Common myeloid progenitor, CD34-positive (primary cell): ENCODE measurements around the gene RACK1.
"Not testable (repeated sequence)": the region's sequence is repeated elsewhere in the genome, so short reads cannot be mapped to it uniquely, and the experiment has no call there.

Experiments
- CTCF ChIA-PET: fragments of 350-600 bp; sonication (Branson Sonifier 250); formaldehyde crosslinking; loops from one replicate; lab custom pipeline; 2021; ENCODE audit warnings: antibody characterized with exemption; lab: Charles Lee
- POLR2A ChIA-PET: fragments of 350-600 bp; sonication (Branson Sonifier 250); formaldehyde crosslinking; loops from one replicate; lab custom pipeline; 2021; ENCODE audit warnings: antibody characterized with exemption; lab: Charles Lee
- DNase-seq, 3 donors: peaks; one replicate each; pipeline versions ENCODE4 v3.0.0 to v3.0.0-alpha.2; 2013
- H3K27ac ChIP-seq, 2 experiments: 1 replicate in 1 of 2; 2 replicates in 1 of 2; pipeline ENCODE4 v1.7.0; 2013; ENCODE audit warnings: inconsistent platforms in 2 of 2, low read length in 2 of 2, mild to moderate bottlenecking in 2 of 2, low read depth in 1 of 2, moderate library complexity in 1 of 2; ENCODE audit not compliant: severe bottlenecking in 2 of 2, insufficient read depth in 1 of 2, poor library complexity in 1 of 2
- H3K27me3 ChIP-seq, 5 experiments: replicated peaks in 2 of 5; 1 replicate in 3 of 5; 2 replicates in 2 of 5; pipeline versions ENCODE4 v1.6.1 to v1.7.0; 2013; ENCODE audit warnings: low read length in 4 of 5, mild to moderate bottlenecking in 2 of 5, moderate library complexity in 2 of 5, inconsistent platforms in 1 of 5; ENCODE audit not compliant: insufficient read depth in 5 of 5, control insufficient read depth in 4 of 5
- H3K36me3 ChIP-seq, 4 experiments: 1 replicate in 2 of 4; 2 replicates in 2 of 4; pipeline versions ENCODE4 v1.6.1 to v1.7.0; 2013; ENCODE audit warnings: low read length in 3 of 4, control low read depth in 1 of 4, mild to moderate bottlenecking in 1 of 4; ENCODE audit not compliant: control insufficient read depth in 4 of 4, insufficient read depth in 4 of 4
- H3K4me1 ChIP-seq, 4 experiments: 1 replicate in 3 of 4; 2 replicates in 1 of 4; pipeline versions ENCODE4 v1.6.1 to v1.7.1; 2013; ENCODE audit warnings: low read length in 3 of 4, mild to moderate bottlenecking in 3 of 4, control low read depth in 1 of 4, inconsistent platforms in 1 of 4, moderate library complexity in 1 of 4; ENCODE audit not compliant: control insufficient read depth in 4 of 4, insufficient read depth in 4 of 4; ENCODE audit errors: control extremely low read depth in 1 of 4
- H3K4me3 ChIP-seq, 7 experiments: 1 replicate in 4 of 7; 2 replicates in 3 of 7; pipeline versions ENCODE4 v1.5.1 to v1.7.0; 2013; ENCODE audit warnings: mild to moderate bottlenecking in 7 of 7, low read length in 6 of 7, moderate library complexity in 6 of 7, inconsistent platforms in 2 of 7, low read depth in 2 of 7, control low read depth in 1 of 7; ENCODE audit not compliant: insufficient read depth in 4 of 7, control insufficient read depth in 1 of 7; ENCODE audit errors: extremely low read depth in 1 of 7
- H3K9me3 ChIP-seq, 5 experiments: 1 replicate in 4 of 5; 2 replicates in 1 of 5; pipeline versions ENCODE4 v1.6.1 to v1.7.1; 2013; ENCODE audit warnings: low read length in 4 of 5, mild to moderate bottlenecking in 2 of 5, inconsistent platforms in 1 of 5, low read depth in 1 of 5, moderate library complexity in 1 of 5; ENCODE audit not compliant: control insufficient read depth in 4 of 5, insufficient read depth in 2 of 5; ENCODE audit errors: control extremely low read depth in 1 of 5
- WGBS: methylation state at CpG from one replicate; pipeline ENCODE4 v1.1.5; 2013; ENCODE audit not compliant: insufficient coverage; 5-methylcytosine and 5-hydroxymethylcytosine counted together

Gene RACK1

DNA sequence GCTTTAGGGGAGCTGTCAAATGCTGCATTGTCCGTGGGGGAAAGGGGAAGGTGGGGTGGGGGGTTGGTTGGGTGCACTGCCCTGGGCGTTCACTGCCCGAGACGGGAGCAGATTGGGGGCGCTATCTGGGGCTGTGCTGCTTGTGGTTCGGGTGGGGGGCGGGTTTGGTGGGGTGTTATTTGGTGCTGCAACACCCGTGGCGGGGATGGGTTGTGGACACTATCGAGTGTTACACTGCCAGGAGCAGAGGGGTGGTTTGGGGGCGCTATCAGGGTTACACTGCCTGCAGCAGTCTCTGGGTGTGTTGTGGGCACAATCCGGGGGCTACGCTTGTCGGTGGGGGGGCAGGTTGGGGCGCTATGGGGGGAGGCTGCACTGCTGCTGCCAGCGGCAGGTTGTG, 38.7 kb upstream of the RACK1 start:
- H3K27me3 ChIP-seq, H3K4me3 ChIP-seq, H3K27ac ChIP-seq, H3K9me3 ChIP-seq, DNase-seq, CTCF ChIA-PET, H3K4me1 ChIP-seq, POLR2A ChIA-PET, H3K36me3 ChIP-seq: not testable (repeated sequence)
- 87% methylated on average over 10 of the region's 16 CpGs for WGBS

DNA sequence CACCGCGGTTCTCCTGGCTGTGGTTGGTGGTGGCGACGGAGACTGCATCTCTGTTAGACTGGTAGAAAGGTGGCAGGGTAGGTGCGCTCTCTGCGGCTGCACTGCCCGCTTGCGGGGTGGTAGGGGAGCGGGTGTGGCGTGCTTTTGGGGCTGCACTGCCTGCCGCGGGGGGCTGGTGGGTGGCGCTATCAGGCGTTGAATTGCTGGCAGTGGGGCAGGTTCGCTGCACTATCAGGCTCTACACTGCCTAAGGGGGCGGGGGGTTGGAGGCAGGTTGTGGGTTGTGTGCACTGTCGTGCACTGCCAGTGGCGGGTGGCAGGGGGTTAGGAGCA, 38.2 kb upstream of the RACK1 start:
- WGBS, result 95% methylated on average over 16 of the region's 18 CpGs
- Histone ChIP-seq H3K36me3 (no peaks in the 10 kb centered on the region), H3K4me1 (no peaks in the 10 kb centered on the region), H3K4me3 (no peak overlapping the region), H3K27me3 (no peaks in the 10 kb centered on the region), H3K9me3 (no peaks in the 10 kb centered on the region), H3K27ac (no peak overlapping the region)
- POLR2A ChIA-PET, result no interaction called here
- no peak for DNase-seq
- CTCF ChIA-PET, result no interaction called here

DNA sequence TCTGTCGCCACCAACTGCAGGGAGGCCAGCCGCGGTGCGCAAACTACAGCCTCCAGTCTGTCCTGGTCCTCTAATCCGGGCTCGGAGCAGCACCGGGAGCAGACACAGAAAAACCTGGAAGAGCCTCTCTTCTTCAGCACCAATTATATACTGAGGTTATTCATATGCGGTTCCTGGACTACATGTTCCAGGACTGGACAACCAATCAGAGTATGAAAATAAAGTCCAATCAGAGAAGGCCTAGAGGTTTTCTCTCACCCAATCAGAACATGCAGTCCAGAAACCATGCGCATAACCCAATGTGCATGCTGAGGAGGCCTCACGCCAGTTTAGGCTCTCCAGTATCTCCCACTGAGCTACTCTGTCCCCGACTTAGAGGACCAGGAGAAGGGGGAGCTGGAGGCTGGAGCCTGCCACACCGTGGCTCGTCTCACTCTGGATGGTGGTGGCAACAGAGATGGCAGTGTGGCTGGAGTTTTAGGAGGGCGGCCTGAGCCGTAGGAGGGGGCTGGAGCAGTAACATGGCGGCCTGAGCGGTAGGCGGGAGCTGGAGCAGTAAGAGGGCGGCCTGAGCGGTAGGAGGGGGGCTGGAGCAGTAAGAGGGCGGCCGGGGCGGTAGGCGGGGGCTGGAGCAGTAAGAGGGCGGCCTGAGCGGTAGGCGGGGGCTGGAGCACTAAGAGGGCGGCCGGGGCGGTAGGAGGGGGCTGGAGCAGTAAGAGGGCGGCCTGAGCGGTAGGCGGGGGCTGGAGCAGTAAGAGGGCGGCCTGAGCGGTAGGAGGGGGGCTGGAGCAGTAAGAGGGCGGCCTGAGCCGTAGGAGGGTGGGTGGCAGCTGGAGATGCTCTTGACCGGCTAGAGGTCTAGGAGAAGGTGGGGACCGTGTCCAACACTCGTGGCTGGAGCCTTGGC, 37.6 kb upstream of the RACK1 start:
- Histone ChIP-seq H3K27me3 (no peaks in the 10 kb centered on the region), H3K4me1 (no peaks in the 10 kb centered on the region), H3K27ac (no peak overlapping the region), H3K4me3 (no peak overlapping the region), H3K9me3 (no peaks in the 10 kb centered on the region), H3K36me3 (no peaks in the 10 kb centered on the region)
- CTCF ChIA-PET, result no interaction called here
- POLR2A ChIA-PET, result no interaction called here
- DNase-seq, result peak in 2 of 3 donors; percentile 17 to 40
- 96% methylated on average over 38 of the region's 40 CpGs for WGBS

DNA sequence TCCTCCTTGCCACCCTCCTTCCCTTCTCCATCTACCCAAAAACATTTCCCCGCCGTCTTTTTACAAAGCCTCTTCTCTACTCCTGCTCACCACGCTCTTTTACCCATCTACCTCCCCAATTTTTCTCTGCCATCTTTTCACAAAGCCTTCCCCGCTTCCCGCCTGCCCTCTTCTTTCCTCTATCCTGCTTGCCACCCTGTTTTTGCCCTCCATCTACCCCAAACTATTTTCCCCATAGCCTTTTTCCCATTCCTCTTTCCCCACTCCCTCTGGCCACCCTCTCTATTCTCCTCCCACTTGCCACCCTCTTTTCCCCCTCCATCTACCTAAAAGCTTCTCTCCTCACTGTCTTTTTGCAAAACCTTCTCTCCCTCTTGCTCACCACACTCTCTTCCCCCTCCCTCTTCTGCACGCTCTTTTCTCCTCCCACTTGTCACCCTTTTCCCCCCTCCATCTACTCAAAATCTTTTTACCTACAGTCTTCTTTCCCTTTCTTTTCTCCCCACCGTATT, 36.6 kb upstream of the RACK1 start:
- no peak overlapping the region for H3K27ac ChIP-seq
- H3K9me3 ChIP-seq, result no peaks in the 10 kb centered on the region
- POLR2A ChIA-PET, result no interaction called here
- no peaks in the 10 kb centered on the region for H3K36me3 ChIP-seq
- no peaks in the 10 kb centered on the region for H3K4me1 ChIP-seq
- no peaks in the 10 kb centered on the region for H3K27me3 ChIP-seq
- DNase-seq, result no peak
- CTCF ChIA-PET, result no interaction called here
- H3K4me3 ChIP-seq, result no peak overlapping the region
- whole genome bisulfite sequencing, result 88% methylated on average over 7 of the region's 7 CpGs

DNA sequence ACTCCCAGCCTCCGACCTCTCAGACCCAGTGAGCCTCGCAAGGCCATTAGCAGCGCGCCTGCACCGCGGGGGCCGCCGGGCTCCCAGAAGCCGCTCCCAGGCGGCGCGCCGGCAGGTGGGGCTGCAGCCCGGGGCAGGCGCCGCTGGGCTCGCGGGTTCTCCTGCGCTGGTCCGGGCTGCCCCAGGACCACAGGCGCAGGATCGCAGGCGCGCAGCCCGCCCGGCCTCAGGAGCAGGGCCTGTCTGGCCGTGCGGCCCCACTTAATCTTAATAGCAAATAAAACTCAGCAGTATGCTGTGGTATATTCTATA, 29.7 kb upstream of the RACK1 start:
- WGBS, result 4% methylated on average over 20 of the region's 28 CpGs
- peak overlapping the region in 1 of 7 experiments; percentile 28 for H3K4me3 ChIP-seq
- POLR2A ChIA-PET, H3K4me1 ChIP-seq, H3K27me3 ChIP-seq, CTCF ChIA-PET, H3K27ac ChIP-seq, H3K9me3 ChIP-seq, H3K36me3 ChIP-seq: not testable (repeated sequence)
- peak; percentile 36 to 52 (median 41) for DNase-seq

DNA sequence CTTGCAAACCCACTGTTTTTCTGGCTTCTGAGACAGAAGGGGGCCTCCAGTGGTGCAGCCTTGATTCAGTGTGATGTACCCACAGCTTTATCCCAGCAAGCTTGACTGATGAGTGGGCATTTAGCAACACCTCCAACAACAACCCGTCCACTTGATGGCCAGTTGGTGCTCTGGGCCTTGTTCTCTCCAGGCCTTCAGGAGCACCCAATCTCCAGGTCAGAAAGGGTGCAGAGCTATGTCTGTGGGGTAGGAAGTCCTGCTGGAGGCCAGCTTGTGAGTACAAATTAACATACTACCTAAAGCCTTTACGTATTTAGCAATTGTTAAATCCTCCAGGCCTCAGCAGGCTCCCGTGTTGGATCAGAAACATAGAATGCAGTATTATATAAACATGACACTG, 27.4 kb upstream of the RACK1 start:
- H3K4me1 ChIP-seq, result no peaks in the 10 kb centered on the region
- no peak overlapping the region for H3K27ac ChIP-seq
- CTCF ChIA-PET, result no interaction called here
- H3K27me3 ChIP-seq, result no peaks in the 10 kb centered on the region
- no peaks in the 10 kb centered on the region for H3K36me3 ChIP-seq
- no peaks in the 10 kb centered on the region for H3K9me3 ChIP-seq
- POLR2A ChIA-PET, result no interaction called here
- DNase-seq, result no peak
- no peak overlapping the region for H3K4me3 ChIP-seq
- WGBS, result 100% methylated on average over 1 of the region's 3 CpGs

DNA sequence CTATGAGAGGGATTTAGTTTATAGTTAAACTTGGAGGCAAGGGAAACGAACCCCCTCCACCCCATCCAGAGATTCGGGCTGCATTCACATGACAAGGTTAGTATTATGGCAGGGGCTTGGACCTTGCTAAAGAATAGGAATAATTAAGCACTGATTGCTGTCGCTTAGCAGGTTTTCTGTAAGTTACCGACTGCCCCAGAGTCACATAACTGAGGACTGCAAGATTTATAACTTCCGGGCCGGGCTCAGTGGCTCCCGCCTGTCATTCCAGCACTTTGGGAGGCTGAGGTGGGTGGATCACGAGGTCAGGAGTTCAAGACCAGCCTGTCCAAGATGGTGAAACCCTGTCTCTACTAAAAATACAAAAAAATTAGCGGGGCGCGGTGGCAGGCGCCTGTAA, 24.2 kb upstream of the RACK1 start:
- POLR2A ChIA-PET, H3K36me3 ChIP-seq: not testable (repeated sequence)
- WGBS, result 98% methylated on average over 10 of the region's 12 CpGs

More for the DNA sequence above, 24.2 kb upstream of the RACK1 start:
- DNase-seq, H3K9me3 ChIP-seq, H3K4me1 ChIP-seq, CTCF ChIA-PET, H3K4me3 ChIP-seq, H3K27ac ChIP-seq, H3K27me3 ChIP-seq: not testable (repeated sequence)
